HG03460 (cell line): ENCODE results near the gene MAGEB6B.
"Not testable (repeated sequence)": the region's sequence is repeated elsewhere in the genome, so short reads cannot be mapped to it uniquely, and the experiment has no call there.

ENCODE experiments used
- ATAC-seq: cut with Tn5 transposase; IDR thresholded peaks from one replicate; pipeline ENCODE4 v1.9.1; 2021; ENCODE audit not compliant: unreplicated experiment

MAGEB6B gene, protein sequence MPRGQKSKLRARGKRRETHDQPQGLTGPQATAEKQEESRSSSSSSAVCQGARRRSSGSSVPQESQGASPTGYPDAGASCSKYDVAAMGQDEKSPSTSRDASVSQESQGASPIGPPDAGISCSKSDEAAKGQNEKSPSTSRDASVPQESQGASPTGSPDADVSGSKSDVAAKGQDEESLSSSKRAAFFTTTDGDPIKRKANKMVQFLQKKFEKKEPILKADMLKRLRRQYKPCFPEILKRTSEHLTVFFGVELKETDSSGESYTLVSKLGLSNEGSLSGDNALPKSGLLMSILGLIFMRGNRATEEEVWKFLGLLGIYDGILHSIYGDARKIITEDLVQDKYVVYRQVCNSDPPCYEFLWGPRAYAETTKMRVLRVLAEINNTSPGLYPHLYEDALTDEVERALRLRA

DNA sequence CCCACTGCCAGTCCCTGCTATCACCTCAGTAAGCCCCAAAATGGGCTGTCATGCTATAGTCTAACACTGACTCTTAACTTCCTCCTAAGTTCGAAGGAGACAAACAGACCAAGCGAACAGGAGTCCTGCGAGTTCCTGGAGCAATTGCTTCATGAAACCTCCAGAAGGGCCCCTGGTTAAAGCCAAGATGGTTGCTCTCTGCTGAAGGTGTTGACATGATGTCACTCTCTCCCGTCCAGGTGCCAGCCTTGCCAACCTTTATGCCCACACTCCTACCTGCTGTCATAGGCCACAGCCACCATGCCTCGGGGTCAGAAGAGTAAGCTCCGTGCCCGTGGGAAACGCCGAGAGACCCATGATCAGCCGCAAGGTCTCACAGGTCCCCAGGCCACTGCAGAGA is at the start of gene MAGEB6B:
Gene MAGEB6B, plus strand, starts transcription at position 301 of the 400 bp plus-strand sequence. Its CDS starts 0 bp downstream, at position 301.
- ATAC-seq, result no peak

DNA sequence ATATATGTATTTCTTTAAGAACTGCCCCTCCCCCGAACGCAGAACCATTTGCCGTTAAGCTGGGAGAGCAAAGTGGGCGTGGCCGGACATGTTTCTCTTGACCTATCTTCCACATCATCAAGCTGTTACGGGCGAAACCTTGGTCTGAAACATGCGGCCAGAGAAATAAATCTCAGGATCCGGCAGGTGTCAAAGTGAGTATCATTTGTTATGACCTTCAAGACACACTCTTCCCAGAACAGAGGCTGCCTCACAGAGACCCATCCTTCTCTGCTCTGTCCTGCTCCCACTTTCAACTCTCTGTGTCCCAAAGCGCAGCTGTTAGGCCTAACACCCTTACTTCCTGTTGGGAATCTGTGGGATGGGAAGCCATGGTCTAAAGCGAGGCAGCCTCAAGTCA is 22.1 kb upstream of the MAGEB6B start, which contains the start of gene MAGEB18:
Gene MAGEB18, plus strand, starts transcription at position 70 of the 400 bp plus-strand sequence. CDS start 643 bp downstream, outside the sequence.
- no peak for ATAC-seq

DNA sequence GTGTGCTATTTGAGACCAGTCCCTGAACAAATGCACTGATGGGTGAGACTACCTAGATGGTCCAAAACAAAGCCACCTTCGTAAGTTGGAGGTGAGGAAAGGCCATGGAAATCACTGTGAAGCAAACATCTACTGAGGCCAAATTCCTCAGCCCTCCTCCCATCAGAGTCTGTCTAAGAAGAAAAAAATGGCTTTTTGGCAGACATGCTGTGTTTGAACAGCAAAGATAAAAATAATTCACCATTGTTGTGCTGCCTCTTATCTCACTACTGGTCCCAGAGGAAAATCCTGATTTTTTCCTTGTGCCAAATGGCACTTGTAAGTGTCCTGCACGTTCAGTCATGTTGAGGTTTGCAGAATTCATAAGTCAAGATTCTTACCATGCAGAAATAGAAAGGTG is 14.4 kb upstream of the MAGEB6B start:
- no peak for ATAC-seq

DNA sequence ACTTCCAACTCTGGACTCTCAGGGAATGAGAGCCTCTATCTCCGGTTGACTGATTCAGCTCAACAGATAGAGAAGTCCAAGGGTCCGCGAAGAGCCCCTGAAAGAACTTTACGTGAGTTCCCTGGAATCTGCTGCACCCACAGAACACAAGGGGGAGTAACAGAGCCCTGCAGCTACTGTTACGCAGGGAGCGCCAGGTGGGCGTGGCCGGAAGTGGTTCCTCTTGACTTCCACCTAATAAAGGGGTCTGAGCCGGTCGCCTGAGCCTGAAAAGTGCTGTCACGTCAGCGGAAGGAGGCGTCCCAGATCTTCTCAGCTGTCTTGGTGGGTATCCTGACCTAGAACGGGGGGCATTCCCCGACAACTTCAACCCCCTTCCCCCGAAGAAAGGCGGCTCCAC is 31.8 kb downstream of the MAGEB6B start, which contains the start of gene MAGEB6:
Gene MAGEB6, plus strand, starts transcription at position 237 of the 400 bp plus-strand sequence. CDS start 1,407 bp downstream, outside the sequence.
- no peak for ATAC-seq

DNA sequence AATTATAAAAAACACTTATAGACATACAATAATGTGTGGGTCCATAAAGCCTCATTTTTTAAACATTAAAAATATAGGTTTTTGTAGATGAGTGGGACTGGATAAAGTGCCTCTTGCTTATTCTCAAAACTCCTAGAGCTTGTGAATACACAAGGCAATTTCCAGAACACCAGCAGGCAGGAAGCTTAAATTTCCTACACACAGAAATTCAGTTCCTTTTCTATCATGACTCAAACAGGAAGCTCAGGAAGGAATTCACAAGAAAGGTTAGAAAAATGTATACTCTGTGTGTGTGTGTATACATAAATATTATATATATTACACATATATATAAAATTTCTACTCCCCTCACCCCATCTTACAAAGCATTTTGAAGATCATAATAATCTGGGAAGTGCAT is 43.2 kb downstream of the MAGEB6B start:
- ATAC-seq, result no peak

DNA sequence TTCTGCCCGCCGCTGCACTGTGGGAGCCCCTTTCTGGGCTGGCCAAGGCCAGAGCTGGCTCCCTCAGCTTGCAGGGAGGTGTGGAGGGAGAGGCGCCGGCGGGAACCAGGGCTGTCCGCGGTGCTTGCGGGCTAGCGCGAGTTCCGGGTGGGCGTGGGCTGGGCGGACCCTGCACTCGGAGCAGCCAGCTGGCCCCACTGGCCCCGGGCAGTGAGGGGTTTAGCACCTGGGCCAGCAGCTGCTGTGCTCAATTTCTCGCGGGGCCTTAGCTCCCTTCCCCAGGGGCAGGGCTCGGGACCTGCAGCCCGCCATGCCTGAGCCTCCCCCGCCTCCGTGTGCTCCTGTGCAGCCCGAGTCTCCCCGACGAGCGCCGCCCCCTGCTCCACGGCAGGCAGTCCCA is 44.3 kb downstream of the MAGEB6B start:
- not testable (repeated sequence) for ATAC-seq

DNA sequence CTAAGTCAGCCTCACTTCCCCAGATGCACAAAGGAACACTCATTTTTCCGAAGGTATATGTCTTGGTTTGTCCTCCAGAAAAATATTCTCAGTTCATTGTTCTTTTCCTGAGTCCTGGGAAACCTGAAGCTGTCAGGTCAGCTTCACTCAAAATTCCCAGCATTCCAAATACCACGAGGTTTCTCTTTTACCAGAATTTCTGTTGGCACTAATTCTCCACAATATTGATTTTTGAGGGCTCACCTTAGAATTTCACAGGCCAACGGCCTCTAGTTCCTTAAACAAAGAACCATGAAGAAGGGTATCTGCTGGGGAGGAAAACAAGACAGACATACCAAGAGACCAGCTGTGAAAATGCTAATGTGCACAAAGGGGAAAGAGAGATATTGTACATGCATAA is 47.6 kb downstream of the MAGEB6B start:
- ATAC-seq, result no peak
